Lung (tissue), 5 donors: ENCODE results near the gene KIRREL2. TPM values are rescaled to one million over a fixed set of nuclear protein-coding genes. Genes with fewer than 3 reads are reported as not detected.

Experiments
- polyA plus RNA-seq, 2 donors: library from polyadenylated mRNA; stranded (reverse); fragments of 200-250 nt; gene quantifications; one replicate each; pipeline ENCODE4 v1.2.1, GENCODE V29; 2013
- small RNA-seq: library from RNA; depleted of rRNA; stranded (forward); fragments of <200 nt; gene quantifications from one replicate; pipeline ENCODE3, GENCODE V24; 2014; ENCODE audit warnings: low replicate concordance
- total RNA-seq, 2 donors: library from RNA; depleted of rRNA in 1 of 2; stranded (reverse); fragments of >200 nt in 1 of 2; gene quantifications; one replicate each; pipeline ENCODE4 v1.2.1, GENCODE V29; 2014 to 2021
- donor health status: Bipolar disorder and iron deficiency.
- donor health status: healthy.
- donor health status: DM: yes; HTN: yes; CAD: no.

KIRREL2 gene
- total and polyA plus RNA-seq, 4 donors = 0.04 to 1.2 (median 0.10) TPM; not detected in 1

Small RNA genes within 50 kb of the gene (small RNA-seq; reads per million reads assigned to genes)
- gene RN7SL402P = not detected

Other genes with a start within 250 kb of the KIRREL2 start
- gene HAUS5, start 244.2 kb upstream of the KIRREL2 start, total RNA-seq = 10 to 100 TPM; 13.9 to 15.8 TPM
- gene HAUS5, start 244.2 kb upstream of the KIRREL2 start, polyA plus RNA-seq = 10 to 100 TPM in 1 of 2 donors, 1 to 10 TPM in 1; 6.0 to 16.5 TPM
- gene RBM42, start 227.9 kb upstream of the KIRREL2 start, total RNA-seq = 10 to 100 TPM; 28.4 to 77.4 TPM
- gene RBM42, start 227.9 kb upstream of the KIRREL2 start, polyA plus RNA-seq = 10 to 100 TPM; 68.6 to 84.0 TPM
- 1 to 10 TPM in 1 of 2 donors, under 1 TPM in 1; 0.31 to 1.0 TPM for gene ETV2, start 215.2 kb upstream of the KIRREL2 start, total RNA-seq
- gene ETV2, start 215.2 kb upstream of the KIRREL2 start, polyA plus RNA-seq = 1 to 10 TPM; 1.2 to 2.5 TPM
- 100 to 1,000 TPM; 202 to 338 TPM for gene COX6B1, start 208.6 kb upstream of the KIRREL2 start, total RNA-seq
- 1,000 to 10,000 TPM in 1 of 2 donors, 100 to 1,000 TPM in 1; 679 to 1,407 TPM for gene COX6B1, start 208.6 kb upstream of the KIRREL2 start, polyA plus RNA-seq
- gene UPK1A, start 190.4 kb upstream of the KIRREL2 start, total RNA-seq = not detected
- gene UPK1A, start 190.4 kb upstream of the KIRREL2 start, polyA plus RNA-seq = under 1 TPM in 1 of 2 donors, not detected in 1; 0.03 TPM
- gene ZBTB32, start 152.4 kb upstream of the KIRREL2 start, total RNA-seq = under 1 TPM; 0.28 to 0.63 TPM
- gene ZBTB32, start 152.4 kb upstream of the KIRREL2 start, polyA plus RNA-seq = under 1 TPM; 0.22 to 0.50 TPM
- gene KMT2B, start 138.9 kb upstream of the KIRREL2 start, total RNA-seq = 10 to 100 TPM; 24.9 to 41.0 TPM
- gene KMT2B, start 138.9 kb upstream of the KIRREL2 start, polyA plus RNA-seq = 10 to 100 TPM; 21.7 to 30.0 TPM
- 10 to 100 TPM in 1 of 2 donors, 1 to 10 TPM in 1; 3.8 to 32.3 TPM for gene IGFLR1, start 114.5 kb upstream of the KIRREL2 start, total RNA-seq
- 10 to 100 TPM; 19.6 to 72.5 TPM for gene IGFLR1, start 114.5 kb upstream of the KIRREL2 start, polyA plus RNA-seq
- gene U2AF1L4, start 111.5 kb upstream of the KIRREL2 start, total RNA-seq = 10 to 100 TPM; 14.0 to 21.6 TPM
- gene U2AF1L4, start 111.5 kb upstream of the KIRREL2 start, polyA plus RNA-seq = 10 to 100 TPM; 13.0 to 25.5 TPM
- gene PSENEN, start 111.3 kb upstream of the KIRREL2 start, total RNA-seq = 100 to 1,000 TPM in 1 of 2 donors, 10 to 100 TPM in 1; 36.8 to 129 TPM
- gene PSENEN, start 111.3 kb upstream of the KIRREL2 start, polyA plus RNA-seq = 100 to 1,000 TPM in 1 of 2 donors, 10 to 100 TPM in 1; 84.2 to 196 TPM
- 10 to 100 TPM in 1 of 2 donors, 1 to 10 TPM in 1; 4.4 to 11.4 TPM for gene LIN37, start 108.3 kb upstream of the KIRREL2 start, total RNA-seq
- 10 to 100 TPM; 16.2 TPM for gene LIN37, start 108.3 kb upstream of the KIRREL2 start, polyA plus RNA-seq
- gene HSPB6, start 99.9 kb upstream of the KIRREL2 start, total RNA-seq = 10 to 100 TPM; 13.2 to 44.8 TPM
- gene HSPB6, start 99.9 kb upstream of the KIRREL2 start, polyA plus RNA-seq = 10 to 100 TPM; 22.5 to 26.4 TPM
- gene PROSER3, start 98.7 kb upstream of the KIRREL2 start, total RNA-seq = 10 to 100 TPM; 10.5 to 32.2 TPM
- 10 to 100 TPM; 10.0 to 13.6 TPM for gene PROSER3, start 98.7 kb upstream of the KIRREL2 start, polyA plus RNA-seq
- gene ARHGAP33, start 81.3 kb upstream of the KIRREL2 start, total RNA-seq = 10 to 100 TPM; 16.2 to 16.6 TPM
- 1 to 10 TPM; 3.1 to 8.2 TPM for gene ARHGAP33, start 81.3 kb upstream of the KIRREL2 start, polyA plus RNA-seq
- not detected for gene PRODH2, start 44.1 kb upstream of the KIRREL2 start, total RNA-seq
- gene PRODH2, start 44.1 kb upstream of the KIRREL2 start, polyA plus RNA-seq = not detected
- under 1 TPM in 1 of 2 donors, not detected in 1; 0.23 TPM for gene NPHS1, start 4.4 kb upstream of the KIRREL2 start, total RNA-seq
- under 1 TPM in 1 of 2 donors, not detected in 1; 0.02 TPM for gene NPHS1, start 4.4 kb upstream of the KIRREL2 start, polyA plus RNA-seq
- 1 to 10 TPM; 1.7 to 2.3 TPM for gene APLP1, start 11.7 kb downstream of the KIRREL2 start, total RNA-seq
- gene APLP1, start 11.7 kb downstream of the KIRREL2 start, polyA plus RNA-seq = 1 to 10 TPM in 1 of 2 donors, under 1 TPM in 1; 0.94 to 6.5 TPM
- 10 to 100 TPM; 12.6 to 25.3 TPM for gene NFKBID, start 43.6 kb downstream of the KIRREL2 start, total RNA-seq
- 10 to 100 TPM; 14.7 to 18.1 TPM for gene NFKBID, start 43.6 kb downstream of the KIRREL2 start, polyA plus RNA-seq
- 10 to 100 TPM in 1 of 2 donors, 1 to 10 TPM in 1; 5.4 to 33.2 TPM for gene HCST, start 45.6 kb downstream of the KIRREL2 start, total RNA-seq
- gene HCST, start 45.6 kb downstream of the KIRREL2 start, polyA plus RNA-seq = 100 to 1,000 TPM in 1 of 2 donors, 10 to 100 TPM in 1; 89.1 to 118 TPM
- gene TYROBP, start 51.4 kb downstream of the KIRREL2 start, total RNA-seq = 100 to 1,000 TPM in 1 of 2 donors, 10 to 100 TPM in 1; 17.0 to 282 TPM
- 1,000 to 10,000 TPM in 1 of 2 donors, 100 to 1,000 TPM in 1; 552 to 1,276 TPM for gene TYROBP, start 51.4 kb downstream of the KIRREL2 start, polyA plus RNA-seq
- 10 to 100 TPM in 1 of 2 donors, 1 to 10 TPM in 1; 3.6 to 14.0 TPM for gene LRFN3, start 79.5 kb downstream of the KIRREL2 start, total RNA-seq
- 1 to 10 TPM; 6.2 to 8.9 TPM for gene LRFN3, start 79.5 kb downstream of the KIRREL2 start, polyA plus RNA-seq
- 10 to 100 TPM; 11.4 to 19.7 TPM for gene SDHAF1, start 138.3 kb downstream of the KIRREL2 start, total RNA-seq
- 10 to 100 TPM; 18.6 to 25.8 TPM for gene SDHAF1, start 138.3 kb downstream of the KIRREL2 start, polyA plus RNA-seq
- 10 to 100 TPM in 1 of 2 donors, 1 to 10 TPM in 1; 8.0 to 13.6 TPM for gene SYNE4, start 151.9 kb downstream of the KIRREL2 start, total RNA-seq
- 10 to 100 TPM in 1 of 2 donors, 1 to 10 TPM in 1; 9.5 to 19.2 TPM for gene SYNE4, start 151.9 kb downstream of the KIRREL2 start, polyA plus RNA-seq
- gene ALKBH6, start 157.3 kb downstream of the KIRREL2 start, total RNA-seq = 10 to 100 TPM; 13.3 to 24.5 TPM
- 10 to 100 TPM; 23.1 to 30.1 TPM for gene ALKBH6, start 157.3 kb downstream of the KIRREL2 start, polyA plus RNA-seq
- 10 to 100 TPM in 1 of 2 donors, 1 to 10 TPM in 1; 8.1 to 17.6 TPM for gene CLIP3, start 176.0 kb downstream of the KIRREL2 start, total RNA-seq
- gene CLIP3, start 176.0 kb downstream of the KIRREL2 start, polyA plus RNA-seq = 1 to 10 TPM; 1.6 to 2.5 TPM
- gene THAP8, start 197.4 kb downstream of the KIRREL2 start, total RNA-seq = 1 to 10 TPM; 4.1 to 5.5 TPM
- gene THAP8, start 197.4 kb downstream of the KIRREL2 start, polyA plus RNA-seq = 1 to 10 TPM; 5.6 to 6.4 TPM
- gene WDR62, start 198.0 kb downstream of the KIRREL2 start, total RNA-seq = 1 to 10 TPM; 2.1 to 2.2 TPM
- 1 to 10 TPM in 1 of 2 donors, under 1 TPM in 1; 0.86 to 1.3 TPM for gene WDR62, start 198.0 kb downstream of the KIRREL2 start, polyA plus RNA-seq